Activated CD8-positive, alpha-beta T cell treated with anti-CD3 and anti-CD28 coated beads for 36 hours (primary cell): Measurements from ENCODE around the gene CCN6. TPM values are rescaled to one million over a fixed set of nuclear protein-coding genes. Genes with fewer than 3 reads are reported as not detected.

Experiments used
- ATAC-seq: fragments of 200-7000 bp; cut with Tn5 transposase; one replicate; pipeline ENCODE4 v1.10.0; 2021; ENCODE audit warnings: mild to moderate bottlenecking, moderate library complexity
- CTCF ChIA-PET: fragments of 350-600 bp; sonication (Branson Sonifier 250); formaldehyde crosslinking; loops from one replicate; lab custom pipeline; 2021; ENCODE audit warnings: antibody characterized with exemption; lab: Charles Lee
- POLR2A ChIA-PET: fragments of 350-600 bp; sonication (Branson Sonifier 250); formaldehyde crosslinking; loops from one replicate; lab custom pipeline; 2021; ENCODE audit warnings: antibody characterized with exemption; lab: Charles Lee
- DNase-seq: peaks from one replicate; pipeline ENCODE4 v3.0.0-alpha.2; 2020
- H3K27ac Mint-ChIP-seq: one replicate; pipeline ENCODE4 v1.8.0; 2021; ENCODE audit warnings: mild to moderate bottlenecking, mixed read lengths
- H3K27me3 Mint-ChIP-seq: one replicate; pipeline ENCODE4 v1.8.0; 2021; ENCODE audit warnings: mixed read lengths
- H3K36me3 Mint-ChIP-seq: one replicate; pipeline ENCODE4 v1.8.0; 2021; ENCODE audit warnings: low read depth, mixed read lengths
- H3K4me1 Mint-ChIP-seq: one replicate; pipeline ENCODE4 v1.8.0; 2021; ENCODE audit warnings: low read depth, mixed read lengths
- H3K4me3 Mint-ChIP-seq: one replicate; pipeline ENCODE4 v1.8.0; 2021; ENCODE audit warnings: mild to moderate bottlenecking, moderate library complexity, mixed read lengths
- H3K9me3 Mint-ChIP-seq: one replicate; pipeline ENCODE4 v1.8.0; 2021; ENCODE audit warnings: mixed read lengths
- CTCF ChIP-seq: fragments of 200-600 bp; IDR thresholded peaks from one replicate; pipeline ENCODE4 v1.8.0; 2022; ENCODE audit warnings: antibody characterized with exemption, mild to moderate bottlenecking
- intact Hi-C: fragments of 100-400 bp; cut with micrococcal nuclease; formaldehyde crosslinking; loops from one replicate; pipeline ENCODE4 v1.10.0; 2022
- total RNA-seq, 2 experiments: library from RNA; stranded (reverse); gene quantifications; one replicate each; pipeline ENCODE4 v1.2.3, GENCODE V29; 2021

CCN6 gene
- total RNA-seq, 2 experiments from 2014 or later: not detected

DNA sequence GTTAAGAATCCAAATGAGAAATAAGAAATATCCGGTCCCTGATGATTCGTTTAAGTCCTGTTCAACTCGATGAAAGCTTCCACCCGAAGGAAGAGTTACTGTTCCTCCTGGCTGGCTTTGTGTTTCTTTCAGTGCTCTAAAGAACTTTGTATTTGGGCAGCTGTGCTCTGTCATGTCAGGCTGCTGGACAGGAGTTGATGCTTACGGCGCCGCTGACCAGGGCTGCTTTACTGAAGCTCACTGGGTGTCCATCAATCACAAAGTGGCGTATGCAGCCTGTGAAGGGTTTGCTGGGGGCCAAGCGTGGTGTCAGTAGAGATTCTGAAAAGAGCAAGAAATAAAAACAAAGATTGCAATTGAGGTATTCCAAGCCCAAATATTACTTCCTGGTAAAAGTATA is 55.4 kb downstream of the CCN6 start:
- Mint-ChIP-seq H3K27ac (no peak overlapping the region), H3K4me3 (no peak overlapping the region), H3K27me3 (peaks cover 9% of the 10 kb centered on the region), H3K36me3 (no peaks in the 10 kb centered on the region), H3K4me1 (no peaks in the 10 kb centered on the region), H3K9me3 (peaks cover 3% of the 10 kb centered on the region)
- intact Hi-C loops: no loop called here
- ChIA-PET POLR2A (no interaction called here), CTCF (interaction anchor here (1.3 to 1.7 kb wide), 3 partner anchors 13 to 55 kb away, joined by 5 to 8 read pairs (median 6); no protein-coding TSS in a partner anchor)
- DNase-seq: no peak
- no peak for ATAC-seq
- no peak for TF ChIP-seq CTCF

DNA sequence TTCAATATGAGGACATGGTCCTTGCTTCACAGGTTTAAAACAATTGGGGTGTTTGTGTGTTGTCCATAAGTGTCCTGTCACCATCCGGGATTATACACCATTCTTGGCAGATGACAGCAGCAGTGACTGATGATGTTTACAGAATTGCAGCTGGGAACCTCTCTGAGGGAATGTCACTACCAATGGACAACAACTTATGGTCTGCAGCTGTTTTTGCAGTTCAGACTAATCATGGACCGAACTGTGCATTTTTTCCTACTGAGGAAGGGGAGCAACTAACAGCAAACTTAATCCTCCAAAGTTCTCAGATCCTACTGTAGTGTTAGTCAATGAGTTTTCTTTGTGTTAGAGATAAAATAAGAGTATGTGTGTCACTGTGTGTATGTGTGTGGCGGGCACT is 59.5 kb downstream of the CCN6 start:
- no peaks in the 10 kb centered on the region for H3K9me3 Mint-ChIP-seq
- intact Hi-C loops: no loop called here
- ATAC-seq (no peak), DNase-seq (no peak)
- H3K27me3 Mint-ChIP-seq: peaks cover 23% of the 10 kb centered on the region
- ChIA-PET CTCF (interaction anchor here (1.0 to 2.7 kb wide), 3 partner anchors 26 to 50 kb away, joined by 3 to 14 read pairs (median 5); partner anchors contain the start of genes FAM229B and TUBE1), POLR2A (no interaction called here)
- H3K4me1 Mint-ChIP-seq: peaks cover 21% of the 10 kb centered on the region
- TF ChIP-seq CTCF: no peak
- H3K4me3 Mint-ChIP-seq: no peak overlapping the region
- H3K27ac Mint-ChIP-seq: no peak overlapping the region
- H3K36me3 Mint-ChIP-seq: no peaks in the 10 kb centered on the region

GRCh38 chr6:112113918-112114317 is 60.0 kb downstream of the CCN6 start:
- POLR2A ChIA-PET: no interaction called here
- TF ChIP-seq CTCF: no peak
- H3K9me3 Mint-ChIP-seq: no peaks in the 10 kb centered on the region
- CTCF ChIA-PET: no interaction called here
- intact Hi-C loops: no loop called here
- peaks cover 25% of the 10 kb centered on the region for H3K4me1 Mint-ChIP-seq
- H3K36me3 Mint-ChIP-seq: no peaks in the 10 kb centered on the region
- peaks cover 23% of the 10 kb centered on the region for H3K27me3 Mint-ChIP-seq
- H3K4me3 Mint-ChIP-seq: no peak overlapping the region
- DNase-seq: no peak
- no peak overlapping the region for H3K27ac Mint-ChIP-seq
- no peak for ATAC-seq

DNA sequence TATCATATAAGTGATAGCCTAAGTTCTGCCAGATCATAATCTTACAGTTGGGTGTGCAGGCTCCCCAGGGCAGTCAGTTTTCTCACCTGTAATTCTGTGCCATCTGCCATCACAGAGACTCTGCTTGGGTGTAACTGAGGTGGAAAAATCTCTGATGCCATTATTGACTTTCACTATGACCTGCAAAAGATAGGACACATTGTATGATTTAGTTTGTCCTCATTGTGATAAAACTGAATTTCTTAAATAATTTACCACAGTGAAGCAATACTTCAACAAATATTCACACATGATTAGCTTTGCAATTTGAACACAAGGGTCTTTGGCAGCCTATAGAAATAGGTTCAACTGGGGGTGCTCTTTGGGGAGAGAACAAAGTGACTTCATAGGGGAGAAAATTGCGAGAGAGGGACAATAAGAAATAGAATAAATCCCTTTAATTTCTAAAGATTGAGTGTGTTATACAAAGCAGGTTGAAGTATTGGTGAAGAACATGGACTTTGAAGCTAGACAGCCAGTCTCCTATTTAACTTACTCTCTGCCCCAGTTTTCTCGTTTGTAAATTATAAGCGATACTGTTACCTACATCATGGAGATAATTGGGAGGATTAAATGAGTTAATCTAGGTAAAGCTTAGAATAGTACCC is 60.8 kb downstream of the CCN6 start:
- POLR2A ChIA-PET: no interaction called here
- peaks cover 26% of the 10 kb centered on the region for H3K4me1 Mint-ChIP-seq
- H3K27me3 Mint-ChIP-seq: peaks cover 23% of the 10 kb centered on the region
- no peaks in the 10 kb centered on the region for H3K9me3 Mint-ChIP-seq
- no peak overlapping the region for H3K4me3 Mint-ChIP-seq
- CTCF ChIA-PET: interaction anchor here (4.1 kb wide), 1 partner anchor 49 kb away, joined by 23 read pairs; no protein-coding TSS in a partner anchor
- TF ChIP-seq CTCF: no peak
- ATAC-seq (no peak), DNase-seq (no peak)
- intact Hi-C loops: loop anchor here (5.0 kb wide), 1 partner anchor 48 kb away; no protein-coding TSS in a partner anchor
- no peak overlapping the region for H3K27ac Mint-ChIP-seq
- no peaks in the 10 kb centered on the region for H3K36me3 Mint-ChIP-seq

- TF ChIP-seq CTCF: no peak
- Mint-ChIP-seq H3K9me3 (no peaks in the 10 kb centered on the region), H3K4me3 (no peak overlapping the region), H3K27me3 (peaks cover 23% of the 10 kb centered on the region), H3K36me3 (no peaks in the 10 kb centered on the region), H3K27ac (no peak overlapping the region), H3K4me1 (peaks cover 26% of the 10 kb centered on the region)
- DNase-seq (no peak), ATAC-seq (no peak)
- CTCF ChIA-PET: interaction anchor here (0.6 to 4.1 kb wide), 2 partner anchors 20 to 47 kb away, joined by 3 to 23 read pairs; no protein-coding TSS in a partner anchor
- intact Hi-C loops: loop anchor here (5.0 kb wide), 1 partner anchor 46 kb away; no protein-coding TSS in a partner anchor
- POLR2A ChIA-PET: no interaction called here
These were observed 62.3 kb downstream of the CCN6 start for GRCh38 chr6:112116221-112116620.
